Hepatocyte (in vitro differentiated cells): Measurements from ENCODE around the gene SYS1. TPM values are rescaled to one million over a fixed set of nuclear protein-coding genes. Genes with fewer than 3 reads are reported as not detected.

ENCODE experiments used
- DNase-seq: peaks from one replicate; pipeline ENCODE4 v3.0.0-alpha.2; 2016; ENCODE audit warnings: low spot score
- H2AFZ ChIP-seq: fragments of 200-600 bp; sonication (generic); 2 replicates; pipeline ENCODE4 v1.6.0; 2016; ENCODE audit warnings: antibody characterized with exemption, mild to moderate bottlenecking
- H3K27ac ChIP-seq: fragments of 200-600 bp; sonication (generic); 2 replicates; pipeline ENCODE4 v1.5.1; 2016; ENCODE audit warnings: mild to moderate bottlenecking
- H3K27me3 ChIP-seq: fragments of 200-600 bp; sonication (generic); 2 replicates; pipeline ENCODE4 v1.6.1; 2016
- H3K36me3 ChIP-seq: fragments of 200-600 bp; sonication (generic); replicated peaks from 2 replicates; pipeline ENCODE4 v1.5.1; 2016; ENCODE audit warnings: low read depth; ENCODE audit not compliant: insufficient read depth
- H3K4me1 ChIP-seq: fragments of 200-600 bp; sonication (generic); 2 replicates; pipeline ENCODE4 v1.5.1; 2016; ENCODE audit warnings: mild to moderate bottlenecking, moderate library complexity; ENCODE audit not compliant: insufficient read depth
- H3K4me2 ChIP-seq: fragments of 200-600 bp; sonication (generic); 2 replicates; pipeline ENCODE4 v1.6.0; 2016
- H3K4me3 ChIP-seq: fragments of 200-600 bp; sonication (generic); 2 replicates; pipeline ENCODE4 v1.5.1; 2016; ENCODE audit warnings: mild to moderate bottlenecking
- H3K79me2 ChIP-seq: fragments of 200-600 bp; sonication (generic); 2 replicates; pipeline ENCODE4 v1.6.0; 2017; ENCODE audit warnings: mild to moderate bottlenecking
- H3K9me2 ChIP-seq: fragments of 200-600 bp; sonication (generic); replicated peaks from 2 replicates; pipeline ENCODE4 v1.6.0; 2017; ENCODE audit warnings: mild to moderate bottlenecking; ENCODE audit not compliant: insufficient read depth
- H3K9me3 ChIP-seq: fragments of 200-600 bp; sonication (generic); 2 replicates; pipeline ENCODE4 v1.5.1; 2016; ENCODE audit warnings: low read depth, mild to moderate bottlenecking
- H4K20me1 ChIP-seq: fragments of 200-600 bp; sonication (generic); 2 replicates; pipeline ENCODE4 v1.6.0; 2016; ENCODE audit warnings: mild to moderate bottlenecking; ENCODE audit not compliant: insufficient read depth, poor library complexity, severe bottlenecking
- CTCF ChIP-seq: fragments of 200-600 bp; sonication (generic); IDR thresholded peaks from 2 replicates; pipeline ENCODE4 v1.5.1; 2016; ENCODE audit warnings: antibody characterized with exemption, mild to moderate bottlenecking; ENCODE audit not compliant: poor library complexity
- EZH2 ChIP-seq: fragments of 200-600 bp; sonication (generic); IDR thresholded peaks from 2 replicates; pipeline ENCODE4 v1.6.1; 2016; ENCODE audit warnings: antibody characterized with exemption, mild to moderate bottlenecking, borderline replicate concordance
- EZH2phosphoT487 ChIP-seq: fragments of 200-600 bp; sonication (generic); IDR thresholded peaks from one replicate; pipeline ENCODE4 v1.6.1; 2018; ENCODE audit warnings: antibody characterized with exemption, mild to moderate bottlenecking, low read depth, moderate library complexity; ENCODE audit not compliant: unreplicated experiment, severe bottlenecking
- WGBS: methylation state at CpG from one replicate; pipeline ENCODE4 v1.1.6; 2016; ENCODE audit warnings: low lambda C conversion rate; ENCODE audit errors: missing lambda C conversion rate; 5-methylcytosine and 5-hydroxymethylcytosine counted together
- polyA plus RNA-seq: library from polyadenylated mRNA; unstranded; fragments of >200 nt; fragmentation: Nextera tagmentation; extraction: Ambion mirVana; gene quantifications from 2 replicates; pipeline ENCODE4 v1.2.1, GENCODE V29; 2016
- total RNA-seq: library from RNA; depleted of rRNA; stranded (reverse); fragments of >200 nt; gene quantifications from 2 replicates; pipeline ENCODE4 v1.2.3, GENCODE V29; 2014

The SYS1 gene
- total and polyA plus RNA-seq, 2 experiments from 2014 or later = 35.8 to 42.0 TPM

DNA sequence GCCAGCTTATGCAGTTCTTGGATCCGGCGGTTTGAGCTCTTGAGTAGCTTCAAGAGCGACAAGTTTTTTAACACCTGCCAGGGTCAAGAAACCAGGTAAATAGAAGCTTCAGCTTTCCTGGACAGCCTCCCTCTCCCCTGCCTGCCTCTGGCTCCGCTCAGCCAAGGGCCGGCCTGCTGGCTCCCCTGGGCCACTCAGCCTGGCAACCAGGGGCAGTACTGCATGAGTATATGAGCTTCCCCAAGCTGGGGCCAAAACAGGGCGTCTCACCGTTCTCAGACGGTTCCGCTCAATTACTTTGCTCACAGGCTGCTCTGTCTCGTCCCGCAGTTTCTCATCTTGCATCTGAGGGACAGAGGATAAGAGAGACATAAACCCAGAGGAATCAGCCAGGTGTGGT is 14.3 kb downstream of the SYS1 start:
- no peak overlapping the region for H3K27ac ChIP-seq
- H3K27me3 ChIP-seq = no peaks in the 10 kb centered on the region
- no peaks in the 10 kb centered on the region for H3K9me2 ChIP-seq
- DNase-seq = no peak
- no peaks in the 10 kb centered on the region for H4K20me1 ChIP-seq
- no peaks in the 10 kb centered on the region for H3K36me3 ChIP-seq
- H3K79me2 ChIP-seq = no peaks in the 10 kb centered on the region
- TF ChIP-seq EZH2 (no peak), EZH2phosphoT487 (no peak), CTCF (no peak)
- H3K4me3 ChIP-seq = no peak overlapping the region
- H3K9me3 ChIP-seq = no peaks in the 10 kb centered on the region
- no peak overlapping the region for H3K4me2 ChIP-seq
- H2AFZ ChIP-seq = no peak overlapping the region
- H3K4me1 ChIP-seq = peaks cover 8% of the 10 kb centered on the region
- 69% methylated on average over 11 of the region's 11 CpGs for WGBS

DNA sequence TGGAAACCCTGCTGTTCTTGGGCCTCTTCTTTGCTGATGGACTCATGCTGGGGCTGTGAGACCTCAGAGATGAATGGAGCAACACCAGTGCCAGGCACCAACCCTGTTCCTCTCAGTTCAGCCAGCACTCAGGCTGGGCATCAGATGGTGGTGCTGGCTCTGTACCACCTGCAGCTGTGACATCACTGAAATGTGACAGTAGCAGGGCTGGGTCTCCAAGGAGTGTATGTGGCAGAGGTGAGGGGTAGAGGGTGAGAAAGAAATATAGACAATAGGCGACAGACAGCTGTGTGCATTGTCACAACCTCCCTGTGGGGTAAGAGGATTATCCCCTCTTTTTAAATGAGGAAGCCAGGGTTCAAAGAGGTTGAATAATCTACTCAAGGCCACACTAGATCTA is 15.2 kb downstream of the SYS1 start, which contains the start of gene TP53TG5:
TSS of gene TP53TG5 (minus strand) at position 135 of the 400 bp plus-strand sequence. CDS start at position 46, 89 bp downstream.
- H2AFZ ChIP-seq = no peak within 1 kb of the TSS
- no peaks in the 10 kb centered on the region for H3K36me3 ChIP-seq
- no peaks in the 10 kb centered on the region for H4K20me1 ChIP-seq
- no peak for DNase-seq
- H3K9me3 ChIP-seq = no peaks in the 10 kb centered on the region
- WGBS = 81% methylated on average over 1 of the region's 1 CpG
- TF ChIP-seq CTCF (no peak), EZH2 (no peak), EZH2phosphoT487 (no peak)
- no peaks in the 10 kb centered on the region for H3K9me2 ChIP-seq
- no peak within 1 kb of the TSS for H3K4me2 ChIP-seq
- no peak within 1 kb of the TSS for H3K27ac ChIP-seq
- H3K79me2 ChIP-seq = no peaks in the 10 kb centered on the region
- H3K4me1 ChIP-seq = peaks cover 5% of the 10 kb centered on the region
- H3K4me3 ChIP-seq = no peak within 1 kb of the TSS
- H3K27me3 ChIP-seq = no peaks in the 10 kb centered on the region

DNA sequence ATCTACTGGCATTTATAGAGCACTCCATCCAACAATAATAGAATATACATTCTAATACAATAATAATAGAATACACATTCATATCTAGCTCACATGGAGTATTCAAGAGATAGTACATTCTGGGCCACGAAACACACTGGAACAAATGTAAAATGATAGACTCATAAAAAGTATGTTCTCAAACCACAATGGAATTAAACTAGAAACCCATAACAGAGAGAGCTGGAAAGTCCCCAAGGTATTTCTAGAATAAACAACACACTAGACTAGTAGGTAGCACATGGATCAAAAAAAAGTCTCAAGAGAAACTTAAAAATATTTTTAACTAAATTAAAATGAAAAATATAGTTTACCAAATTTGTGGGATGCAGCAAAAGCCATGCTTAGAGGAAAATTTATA is 24.3 kb downstream of the SYS1 start:
- DNase-seq = no peak
- Histone ChIP-seq H4K20me1 (no peaks in the 10 kb centered on the region), H3K79me2 (no peaks in the 10 kb centered on the region), H3K27ac (no peak overlapping the region), H3K36me3 (no peaks in the 10 kb centered on the region), H3K4me1 (no peaks in the 10 kb centered on the region), H3K9me3 (no peaks in the 10 kb centered on the region), H3K9me2 (no peaks in the 10 kb centered on the region), H3K4me2 (no peak overlapping the region), H3K4me3 (no peak overlapping the region), H3K27me3 (no peaks in the 10 kb centered on the region), H2AFZ (no peak overlapping the region)
- TF ChIP-seq EZH2phosphoT487 = no peak
- TF ChIP-seq EZH2 = no peak
- no peak for TF ChIP-seq CTCF
- WGBS = 92% methylated on average over 1 of the region's 1 CpG

DNA sequence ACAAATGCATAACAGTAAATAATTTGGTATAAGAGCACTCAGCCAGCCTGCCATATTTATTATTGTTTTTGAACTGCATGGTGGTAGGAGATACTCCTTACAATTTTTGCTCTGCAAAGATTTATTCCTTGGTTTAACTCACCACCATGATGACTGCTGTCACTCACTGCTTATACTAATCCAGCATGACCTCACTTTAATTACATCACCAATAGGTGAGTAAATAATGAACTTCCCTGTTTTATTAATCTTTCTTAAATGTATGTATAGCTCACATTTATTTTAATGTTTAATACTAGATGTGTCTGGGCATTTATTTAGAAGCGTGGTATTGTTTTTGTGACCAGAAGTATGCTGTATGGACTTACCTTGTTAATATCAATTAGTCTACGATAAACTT is 28.0 kb downstream of the SYS1 start:
- no peak overlapping the region for H3K4me2 ChIP-seq
- no peak overlapping the region for H3K27ac ChIP-seq
- TF ChIP-seq EZH2phosphoT487 = no peak
- TF ChIP-seq CTCF = no peak
- no peak for TF ChIP-seq EZH2
- H3K79me2 ChIP-seq = no peaks in the 10 kb centered on the region
- no peaks in the 10 kb centered on the region for H4K20me1 ChIP-seq
- no peak for DNase-seq
- H2AFZ ChIP-seq = no peak overlapping the region
- H3K4me3 ChIP-seq = no peak overlapping the region
- H3K9me3 ChIP-seq = no peaks in the 10 kb centered on the region
- H3K9me2 ChIP-seq = no peaks in the 10 kb centered on the region
- no peaks in the 10 kb centered on the region for H3K27me3 ChIP-seq
- no peaks in the 10 kb centered on the region for H3K36me3 ChIP-seq
- WGBS = 98% methylated on average over 2 of the region's 2 CpGs
- no peaks in the 10 kb centered on the region for H3K4me1 ChIP-seq
